Type B pancreatic cell (in vitro differentiated cells): ENCODE results near the gene TIAM2. TPM values are rescaled to one million over a fixed set of nuclear protein-coding genes. Genes with fewer than 3 reads are reported as not detected.

ENCODE experiments used
- DNase-seq: peaks from one replicate; pipeline ENCODE4 v3.0.0; 2021; ENCODE audit warnings: mixed read lengths; ENCODE audit not compliant: unreplicated experiment; ENCODE audit errors: extremely low spot score
- H3K27ac Mint-ChIP-seq: 2 replicates; pipeline ENCODE4 v1.8.0; 2021; ENCODE audit warnings: mild to moderate bottlenecking, mixed read lengths
- H3K27me3 Mint-ChIP-seq: 2 replicates; pipeline ENCODE4 v1.8.0; 2021; ENCODE audit warnings: mixed read lengths
- H3K36me3 Mint-ChIP-seq: 2 replicates; pipeline ENCODE4 v1.8.0; 2021; ENCODE audit warnings: mixed read lengths
- H3K4me1 Mint-ChIP-seq: one replicate; pipeline ENCODE4 v1.8.0; 2021; ENCODE audit warnings: mixed read lengths; ENCODE audit not compliant: unreplicated experiment
- H3K4me3 Mint-ChIP-seq: 2 replicates; pipeline ENCODE4 v1.8.0; 2021; ENCODE audit warnings: mild to moderate bottlenecking, mixed read lengths
- H3K9me3 Mint-ChIP-seq: 2 replicates; pipeline ENCODE4 v1.8.0; 2021; ENCODE audit warnings: mixed read lengths
- CTCF ChIP-seq: fragments of 200-600 bp; sonication (generic); conservative IDR thresholded peaks from 2 replicates; pipeline ENCODE4 v1.5.0; 2021; ENCODE audit warnings: antibody characterized with exemption, mild to moderate bottlenecking
- total RNA-seq: library from RNA; stranded (reverse); gene quantifications from 2 replicates; pipeline ENCODE4 v1.2.1, GENCODE V29; 2021; ENCODE audit warnings: low replicate concordance

The TIAM2 gene
- total RNA-seq, 1 donor from 2014 or later = 13.5 TPM

GRCh38 chr6:155128977-155129376 is 133.9 kb downstream of the TIAM2 start:
- peaks cover 7% of the 10 kb centered on the region for H3K36me3 Mint-ChIP-seq
- no peaks in the 10 kb centered on the region for H3K27me3 Mint-ChIP-seq
- no peak overlapping the region for H3K4me3 Mint-ChIP-seq
- DNase-seq = no peak
- H3K9me3 Mint-ChIP-seq = no peaks in the 10 kb centered on the region
- H3K4me1 Mint-ChIP-seq = peaks cover 11% of the 10 kb centered on the region
- no peak for TF ChIP-seq CTCF
- no peak overlapping the region for H3K27ac Mint-ChIP-seq

GRCh38 chr6:155129744-155130143 is 134.6 kb downstream of the TIAM2 start:
- Mint-ChIP-seq H3K9me3 (no peaks in the 10 kb centered on the region), H3K4me1 (peaks cover 11% of the 10 kb centered on the region), H3K27ac (no peak overlapping the region), H3K4me3 (no peak overlapping the region), H3K36me3 (peaks cover 7% of the 10 kb centered on the region), H3K27me3 (no peaks in the 10 kb centered on the region)
- TF ChIP-seq CTCF = no peak
- no peak for DNase-seq

GRCh38 chr6:155130161-155130853 is 135.2 kb downstream of the TIAM2 start:
- no peaks in the 10 kb centered on the region for H3K27me3 Mint-ChIP-seq
- H3K4me3 Mint-ChIP-seq = no peak overlapping the region
- no peak for DNase-seq
- H3K27ac Mint-ChIP-seq = no peak overlapping the region
- peaks cover 11% of the 10 kb centered on the region for H3K4me1 Mint-ChIP-seq
- H3K36me3 Mint-ChIP-seq = peaks cover 7% of the 10 kb centered on the region
- TF ChIP-seq CTCF = no peak
- no peaks in the 10 kb centered on the region for H3K9me3 Mint-ChIP-seq

GRCh38 chr6:155132617-155133016 is 137.5 kb downstream of the TIAM2 start:
- H3K36me3 Mint-ChIP-seq = peaks cover 7% of the 10 kb centered on the region
- H3K27ac Mint-ChIP-seq = no peak overlapping the region
- H3K27me3 Mint-ChIP-seq = no peaks in the 10 kb centered on the region
- no peaks in the 10 kb centered on the region for H3K9me3 Mint-ChIP-seq
- no peaks in the 10 kb centered on the region for H3K4me1 Mint-ChIP-seq
- TF ChIP-seq CTCF = no peak
- no peak overlapping the region for H3K4me3 Mint-ChIP-seq
- DNase-seq = no peak

GRCh38 chr6:155141002-155141401 is 145.9 kb downstream of the TIAM2 start:
- peaks cover 26% of the 10 kb centered on the region for H3K4me1 Mint-ChIP-seq
- TF ChIP-seq CTCF = no peak
- no peak for DNase-seq
- H3K36me3 Mint-ChIP-seq = peaks cover 3% of the 10 kb centered on the region
- H3K27me3 Mint-ChIP-seq = no peaks in the 10 kb centered on the region
- no peak overlapping the region for H3K27ac Mint-ChIP-seq
- H3K4me3 Mint-ChIP-seq = no peak overlapping the region
- no peaks in the 10 kb centered on the region for H3K9me3 Mint-ChIP-seq
